A673 (cell line): ENCODE measurements around the gene COMMD4.

Experiments used
- CTCF ChIP-seq: fragments of 300-800, 200-600 bp; sonication (generic); conservative IDR thresholded peaks from 2 replicates; pipeline ENCODE4 v1.5.1; 2017; ENCODE audit warnings: low read depth, mild to moderate bottlenecking, antibody characterized with exemption, low read length, moderate library complexity, mixed read lengths
- EZH2 ChIP-seq: fragments of 200-600 bp; sonication (generic); IDR thresholded peaks from 2 replicates; pipeline ENCODE4 v1.6.1; 2017; ENCODE audit warnings: borderline replicate concordance, low read depth, mild to moderate bottlenecking, mixed read lengths, antibody characterized with exemption, low read length; ENCODE audit not compliant: poor library complexity, severe bottlenecking

- no peak for TF ChIP-seq CTCF
- no peak for TF ChIP-seq EZH2
These were observed 26.9 kb downstream of the COMMD4 start for GRCh38 chr15:75362642-75363249.
